Measurements from ENCODE around the gene OTOL1. TPM values are rescaled to one million over a fixed set of nuclear protein-coding genes. Genes with fewer than 3 reads are reported as not detected.
"Not testable (repeated sequence)": the region's sequence is repeated elsewhere in the genome, so short reads cannot be mapped to it uniquely, and the experiment has no call there.

The OTOL1 gene
- total RNA-seq (2014; rRNA removed; shearing (Covaris generic)): not detected in 2 replicates

DNA sequence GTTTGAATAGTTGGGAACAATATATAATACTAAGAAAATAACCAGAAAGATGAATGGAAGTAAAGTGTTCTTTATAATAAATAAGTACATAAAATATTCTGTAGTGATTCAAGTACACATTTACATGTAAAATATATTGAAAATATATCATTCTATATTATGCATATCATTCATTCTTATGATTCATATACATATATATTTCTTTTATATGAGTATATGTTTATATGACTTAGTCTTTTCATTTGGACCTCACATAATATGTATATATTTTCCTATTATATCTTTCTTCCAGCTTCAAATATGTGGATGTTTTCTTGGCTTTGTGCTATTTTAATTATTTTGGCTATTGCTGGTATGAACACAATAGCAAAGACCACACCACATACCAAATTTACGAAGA, at the start of gene OTOL1:
Gene OTOL1, plus strand, starts transcription at position 301 of the 400 bp plus-strand sequence. Its CDS starts 0 bp downstream, at position 301.
- DNase-seq (ENCODE audit: low spot score): no peak

GRCh38 chr3:161449785-161450184, 46.8 kb upstream of the OTOL1 start:
- peak; percentile 20 for DNase-seq (ENCODE audit: low spot score)

- no peak for DNase-seq (ENCODE audit: low spot score)
These were observed 44.4 kb upstream of the OTOL1 start for GRCh38 chr3:161452179-161452578.

GRCh38 chr3:161454615-161455014, 42.0 kb upstream of the OTOL1 start:
- DNase-seq (ENCODE audit: low spot score): no peak

DNA sequence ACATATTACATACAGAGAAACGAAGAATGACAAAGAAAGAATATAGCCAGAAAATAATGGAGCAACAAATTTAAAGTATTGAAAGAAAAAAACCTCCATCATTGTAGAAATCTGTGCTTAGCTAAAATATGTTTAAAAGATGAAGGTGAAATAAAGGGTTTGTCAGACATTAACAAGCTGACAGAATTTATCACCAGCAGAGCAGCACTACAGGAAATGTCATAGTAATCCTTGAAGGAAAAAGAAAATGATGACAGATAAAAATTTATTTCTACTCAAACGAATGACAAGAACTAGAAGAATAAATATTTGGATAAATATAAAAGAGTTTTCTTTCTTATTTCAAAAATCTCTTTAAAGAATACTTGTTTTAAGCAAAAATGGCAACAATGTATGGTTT, 40.6 kb upstream of the OTOL1 start:
- DNase-seq (ENCODE audit: low spot score): no peak

- no peak for DNase-seq (ENCODE audit: low spot score)
These were observed 34.5 kb upstream of the OTOL1 start for GRCh38 chr3:161462138-161462537.

DNA sequence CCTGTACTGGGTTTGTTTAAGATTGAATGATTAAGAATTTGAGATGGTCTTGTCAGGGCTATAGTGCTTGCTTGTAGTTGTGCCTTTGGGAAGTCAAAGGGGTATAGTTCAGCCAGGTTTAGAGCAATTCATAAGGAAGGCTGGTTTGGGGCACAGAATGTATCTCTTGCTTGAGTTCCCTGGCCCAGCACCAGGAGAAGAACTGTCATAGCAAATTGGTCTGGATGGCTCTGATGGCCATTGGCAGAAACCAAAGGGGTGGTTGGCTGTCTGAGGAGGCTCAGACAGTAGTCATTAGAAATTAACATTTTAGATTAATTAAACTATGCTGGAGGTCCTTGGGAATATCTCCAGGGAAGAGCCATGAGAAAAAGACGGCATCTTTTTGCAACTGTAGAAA, 25.4 kb upstream of the OTOL1 start:
- no peak for DNase-seq (ENCODE audit: low spot score)

DNA sequence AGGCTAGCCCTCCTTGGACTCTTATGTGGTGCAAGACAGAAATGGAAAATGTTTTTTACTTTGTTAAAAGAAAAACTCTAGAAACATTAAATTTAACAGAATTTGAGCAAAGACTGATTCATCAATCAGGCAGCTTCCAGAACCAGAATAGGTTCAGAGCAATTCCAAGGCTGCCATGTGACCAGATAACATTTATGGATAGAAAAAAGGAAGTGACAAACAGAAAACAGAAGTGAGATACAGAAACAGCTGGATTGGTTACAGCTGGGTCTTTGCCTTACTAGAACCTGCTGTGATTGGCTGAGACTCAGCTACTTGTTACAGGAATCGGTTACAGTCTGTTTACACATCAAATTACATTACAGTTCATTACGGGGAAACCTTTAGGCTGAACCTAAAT, 22.5 kb upstream of the OTOL1 start:
- DNase-seq (ENCODE audit: low spot score): no peak

GRCh38 chr3:161474741-161475140, 21.9 kb upstream of the OTOL1 start:
- DNase-seq (ENCODE audit: low spot score): no peak

GRCh38 chr3:161475206-161475605, 21.4 kb upstream of the OTOL1 start:
- DNase-seq (ENCODE audit: low spot score): no peak

DNA sequence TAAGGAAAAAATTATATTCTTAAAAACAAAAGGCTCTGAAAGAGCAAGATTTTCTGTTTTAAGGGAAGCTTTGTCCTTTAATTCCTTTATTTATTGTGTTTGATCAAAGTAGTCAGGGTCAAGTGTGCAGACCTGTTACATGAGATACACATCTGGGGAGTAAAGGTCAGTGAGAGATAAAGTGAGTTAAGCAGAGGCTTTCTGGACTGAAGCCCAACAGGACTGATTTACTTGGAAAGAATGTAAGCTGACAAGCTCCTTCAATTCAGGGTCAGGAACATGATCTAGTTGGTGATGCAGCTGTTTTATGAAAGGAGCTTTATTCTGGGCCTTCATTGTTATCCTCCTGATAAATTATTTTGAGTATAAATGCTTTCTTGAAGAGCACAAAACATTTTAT, 20.7 kb upstream of the OTOL1 start:
- peak; percentile 34 for DNase-seq (ENCODE audit: low spot score)

DNA sequence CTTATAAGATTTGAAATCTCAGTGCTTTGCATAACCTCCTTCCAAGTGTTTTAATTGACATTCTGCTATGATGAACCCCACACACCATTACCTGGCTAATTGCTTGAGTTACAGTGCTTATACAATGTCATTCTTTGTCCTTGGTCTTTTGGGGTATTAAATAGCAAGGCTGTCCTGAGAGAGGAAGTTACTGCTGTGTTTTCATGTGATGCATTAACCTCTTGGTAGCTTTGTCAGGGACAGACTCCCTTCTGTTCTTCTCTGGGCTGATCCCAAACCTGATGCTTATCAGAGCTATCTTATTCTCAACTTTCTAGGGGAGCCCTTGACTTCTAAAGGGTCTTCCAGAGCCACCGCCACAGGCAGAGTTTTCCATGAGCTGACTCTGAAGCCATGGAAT, 12.4 kb upstream of the OTOL1 start:
- DNase-seq (ENCODE audit: low spot score): no peak

GRCh38 chr3:161488284-161488683, 8.3 kb upstream of the OTOL1 start:
- not testable (repeated sequence) for DNase-seq (ENCODE audit: low spot score)

DNA sequence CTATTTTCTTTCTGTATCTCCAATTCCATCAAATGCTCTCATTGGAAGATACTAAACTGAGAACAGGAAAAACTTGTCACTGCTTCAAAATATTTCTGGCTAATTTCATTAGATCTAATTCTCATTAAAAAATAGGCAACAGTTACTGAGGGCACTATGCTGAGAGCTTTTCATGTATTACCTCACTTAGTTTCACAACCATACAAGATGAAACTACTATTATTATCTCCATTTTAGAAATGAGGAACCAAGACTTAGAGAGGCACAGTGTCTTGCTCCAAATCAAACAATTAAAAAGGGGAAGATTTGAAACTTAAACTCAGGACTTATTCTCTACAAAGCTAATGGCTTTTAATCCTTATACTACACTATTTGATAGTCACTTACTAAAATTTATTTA, 7.2 kb upstream of the OTOL1 start:
- DNase-seq (ENCODE audit: low spot score): no peak

DNA sequence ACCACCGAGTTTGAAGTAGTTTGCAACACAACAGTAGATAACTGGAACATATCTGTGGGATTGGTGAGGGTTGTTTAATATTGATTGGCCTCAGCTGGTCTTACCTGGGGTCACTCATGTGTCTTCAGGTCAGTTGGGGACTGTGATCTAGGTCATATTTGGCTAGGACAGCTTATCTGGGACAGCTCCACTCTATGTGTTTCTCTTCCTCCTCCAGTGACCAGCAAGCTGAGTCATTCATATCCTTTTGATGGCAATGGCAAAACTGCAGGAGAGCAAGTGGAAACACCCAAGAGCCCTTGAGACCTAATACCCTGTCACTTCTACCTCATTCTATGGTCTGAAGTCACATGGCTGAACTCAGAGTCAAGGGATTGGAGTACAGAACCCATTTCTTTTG, 5.8 kb upstream of the OTOL1 start:
- DNase-seq (ENCODE audit: low spot score): not testable (repeated sequence)

GRCh38 chr3:161498259-161498921, 1.8 kb downstream of the OTOL1 start:
- no peak for DNase-seq (ENCODE audit: low spot score)

DNA sequence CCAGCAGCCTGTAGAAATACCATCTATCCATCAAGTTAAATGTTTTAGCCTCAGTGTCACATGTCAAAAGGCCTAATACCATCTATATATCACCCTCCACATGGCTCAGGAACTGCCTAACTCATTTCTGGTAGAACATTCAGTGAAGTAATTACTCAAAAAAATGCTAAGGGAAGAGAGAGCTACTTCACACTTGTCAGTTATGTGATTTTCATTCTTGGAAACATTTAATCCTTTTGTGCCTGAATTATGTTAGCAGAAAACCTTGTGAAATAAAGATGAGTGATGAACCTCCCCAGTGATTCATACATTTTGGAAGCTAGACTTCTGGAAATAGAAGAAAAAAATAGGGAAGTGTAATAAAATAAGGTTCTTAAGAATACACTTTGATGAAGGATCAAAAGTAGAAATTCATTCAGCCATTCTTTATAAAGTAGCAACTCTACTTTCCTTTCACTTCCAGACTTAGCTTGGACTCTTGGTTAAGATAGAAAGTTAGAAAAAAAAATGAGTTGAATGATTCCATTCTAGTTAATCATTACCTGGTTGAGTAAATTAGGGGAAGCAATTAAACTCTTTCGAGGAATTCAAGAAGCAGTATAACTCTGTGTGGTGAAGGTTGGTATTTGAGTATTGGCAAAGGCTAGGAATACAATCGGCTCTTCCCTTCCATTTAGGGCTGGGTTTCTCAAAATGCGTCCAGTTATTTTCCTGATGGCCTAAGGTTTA, 3.6 kb downstream of the OTOL1 start:
- peak; percentile 37 for DNase-seq (ENCODE audit: low spot score)

- no peak for DNase-seq (ENCODE audit: low spot score)
These were observed 6.7 kb downstream of the OTOL1 start for GRCh38 chr3:161503271-161503670.

DNA sequence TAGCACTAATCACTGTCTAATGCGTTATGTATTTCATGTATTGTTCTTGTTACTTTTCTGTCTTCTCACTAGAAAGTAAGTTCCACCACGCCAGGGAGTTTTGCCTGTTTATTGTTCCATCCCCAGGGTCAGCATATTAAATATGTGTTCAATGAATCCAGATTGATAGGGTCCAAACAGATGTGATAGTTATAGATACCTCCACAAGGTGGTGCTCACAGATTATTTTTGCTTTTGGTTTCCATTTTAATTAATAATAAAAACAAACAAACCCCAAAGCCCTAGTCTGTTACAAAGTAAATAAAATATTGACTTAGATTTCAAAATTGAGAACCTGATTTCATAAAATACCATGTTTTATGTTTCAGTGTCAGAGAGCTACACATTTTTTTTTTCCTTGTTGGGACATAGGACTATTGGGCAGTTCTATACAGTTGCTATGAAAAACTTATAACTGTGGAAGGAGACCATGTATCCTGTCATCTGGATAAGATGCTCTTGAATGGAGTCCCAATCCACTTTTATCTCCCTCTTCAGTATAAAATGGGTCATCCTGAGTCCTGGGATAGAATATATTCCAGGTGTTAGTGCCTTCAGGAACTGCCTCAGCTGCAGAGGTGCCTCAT, 12.4 kb downstream of the OTOL1 start:
- peak; percentile 46 for DNase-seq (ENCODE audit: low spot score)

DNA sequence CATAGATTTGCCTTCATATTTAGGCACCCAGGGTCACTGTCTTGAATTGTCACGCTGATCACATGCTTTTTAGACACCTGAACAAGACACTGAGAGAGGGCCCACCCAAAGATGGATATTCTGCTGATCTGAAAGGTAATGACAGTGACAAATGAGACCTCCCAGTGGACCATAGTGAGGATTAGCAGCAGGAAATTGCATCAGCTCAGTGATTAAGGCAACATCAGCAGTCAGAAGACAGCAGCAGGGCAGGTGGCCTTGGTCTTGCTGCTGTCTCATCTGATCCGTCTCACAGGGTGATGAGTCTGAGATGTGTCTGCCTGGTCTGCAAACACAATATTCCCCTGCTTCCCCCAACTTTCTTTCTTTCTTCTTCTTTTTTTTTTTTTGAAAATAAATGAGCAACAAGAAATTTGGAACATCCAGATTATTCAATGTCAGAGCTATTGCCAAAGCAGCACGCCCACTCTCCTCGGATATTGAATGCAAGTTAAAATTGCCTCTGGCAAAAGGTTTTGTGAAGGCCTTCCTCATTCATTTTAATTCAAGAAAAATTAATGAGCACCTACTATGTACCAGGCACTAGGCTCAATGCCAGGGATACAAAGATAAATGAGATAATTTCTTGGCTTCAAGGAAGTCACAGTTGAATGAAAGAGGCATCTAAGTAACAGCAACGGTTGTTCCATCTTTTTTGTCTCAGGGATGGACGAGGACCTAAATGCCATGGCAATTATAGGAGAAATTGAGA, 14.1 kb downstream of the OTOL1 start:
- no peak for DNase-seq (ENCODE audit: low spot score)

GRCh38 chr3:161523916-161524315, 27.3 kb downstream of the OTOL1 start:
- DNase-seq (ENCODE audit: low spot score): no peak

GRCh38 chr3:161531930-161532329, 35.3 kb downstream of the OTOL1 start:
- no peak for DNase-seq (ENCODE audit: low spot score)

All from HT-29 (cell line).